ENCODE data around the gene ARHGAP24.

The ARHGAP24 gene

GRCh38 chr4:85784348-85784747 lies 309.4 kb downstream of the ARHGAP24 start:
- H3K4me2 ChIP-seq (ENCODE audit: low read length) = no peak overlapping the region
- no peak overlapping the region for H3K14ac ChIP-seq (ENCODE audit: low read length)
- no CpG with 5 or more reads among the region's 3 CpGs for WGBS (ENCODE audit: extremely low coverage, insufficient coverage, insufficient read length)
- no peaks in the 10 kb centered on the region for H3K79me1 ChIP-seq (ENCODE audit: low read length)
- no peak overlapping the region for H3K27ac ChIP-seq (ENCODE audit: low read depth, low read length)
- H3K9me3 ChIP-seq (ENCODE audit: insufficient read depth, low read depth, low read length) = no peaks in the 10 kb centered on the region
- H3K4me1 ChIP-seq (ENCODE audit: control insufficient read depth in 1 of 2, insufficient read depth in 2 of 2, low read length in 2 of 2) = no peaks in the 10 kb centered on the region
- no peak for DNase-seq
- H2AFZ ChIP-seq (ENCODE audit: insufficient read depth, low read length, poor library complexity) = no peak overlapping the region
- H3K79me2 ChIP-seq (ENCODE audit: control insufficient read depth, insufficient read depth, low read length, poor library complexity) = no peaks in the 10 kb centered on the region
- no peak overlapping the region for H4K12ac ChIP-seq (ENCODE audit: low read depth, low read length)
- H3K4me3 ChIP-seq (ENCODE audit: low read depth, low read length) = no peak overlapping the region
- no peak overlapping the region for H3K9ac ChIP-seq (ENCODE audit: low read length)
- H3K4ac ChIP-seq (ENCODE audit: low read depth, low read length) = no peak overlapping the region
- H4K91ac ChIP-seq (ENCODE audit: low read depth, low read length) = no peak overlapping the region
- H2BK12ac ChIP-seq (ENCODE audit: low read length) = no peak overlapping the region
- no peak overlapping the region for H2BK120ac ChIP-seq (ENCODE audit: insufficient read depth, low read length, poor library complexity)
- H3K27me3 ChIP-seq (ENCODE audit: insufficient read depth, low read length) = no peaks in the 10 kb centered on the region
- H4K8ac ChIP-seq (ENCODE audit: low read depth, low read length) = no peak overlapping the region
- H2BK5ac ChIP-seq (ENCODE audit: low read depth, low read length, poor library complexity) = no peak overlapping the region
- H3K18ac ChIP-seq (ENCODE audit: low read length) = no peak overlapping the region
- H3K36me3 ChIP-seq (ENCODE audit: control insufficient read depth in 1 of 2, insufficient read depth in 2 of 2, low read length in 2 of 2) = no peaks in the 10 kb centered on the region
- H2AK5ac ChIP-seq (ENCODE audit: low read length) = no peak overlapping the region
- peak overlapping the region; percentile 24 for H3K23ac ChIP-seq (ENCODE audit: low read length)

GRCh38 chr4:85784947-85785346 lies 310.0 kb downstream of the ARHGAP24 start:
- no peaks in the 10 kb centered on the region for H3K4me1 ChIP-seq (ENCODE audit: control insufficient read depth in 1 of 2, insufficient read depth in 2 of 2, low read length in 2 of 2)
- WGBS (ENCODE audit: extremely low coverage, insufficient coverage, insufficient read length) = no CpG with 5 or more reads among the region's 1 CpG
- no peaks in the 10 kb centered on the region for H3K79me1 ChIP-seq (ENCODE audit: low read length)
- H3K4me2 ChIP-seq (ENCODE audit: low read length) = no peak overlapping the region
- H2BK5ac ChIP-seq (ENCODE audit: low read depth, low read length, poor library complexity) = no peak overlapping the region
- H3K9ac ChIP-seq (ENCODE audit: low read length) = no peak overlapping the region
- H3K4ac ChIP-seq (ENCODE audit: low read depth, low read length) = no peak overlapping the region
- no peak overlapping the region for H4K12ac ChIP-seq (ENCODE audit: low read depth, low read length)
- no peak overlapping the region for H4K91ac ChIP-seq (ENCODE audit: low read depth, low read length)
- H2AFZ ChIP-seq (ENCODE audit: insufficient read depth, low read length, poor library complexity) = no peak overlapping the region
- H3K36me3 ChIP-seq (ENCODE audit: control insufficient read depth in 1 of 2, insufficient read depth in 2 of 2, low read length in 2 of 2) = no peaks in the 10 kb centered on the region
- H2AK5ac ChIP-seq (ENCODE audit: low read length) = no peak overlapping the region
- H2BK120ac ChIP-seq (ENCODE audit: insufficient read depth, low read length, poor library complexity) = no peak overlapping the region
- no peak overlapping the region for H2BK12ac ChIP-seq (ENCODE audit: low read length)
- H3K18ac ChIP-seq (ENCODE audit: low read length) = no peak overlapping the region
- no peak overlapping the region for H3K27ac ChIP-seq (ENCODE audit: low read depth, low read length)
- H3K27me3 ChIP-seq (ENCODE audit: insufficient read depth, low read length) = no peaks in the 10 kb centered on the region
- H4K8ac ChIP-seq (ENCODE audit: low read depth, low read length) = no peak overlapping the region
- H3K23ac ChIP-seq (ENCODE audit: low read length) = no peak overlapping the region
- H3K79me2 ChIP-seq (ENCODE audit: control insufficient read depth, insufficient read depth, low read length, poor library complexity) = no peaks in the 10 kb centered on the region
- DNase-seq = no peak
- no peak overlapping the region for H3K4me3 ChIP-seq (ENCODE audit: low read depth, low read length)
- H3K9me3 ChIP-seq (ENCODE audit: insufficient read depth, low read depth, low read length) = no peaks in the 10 kb centered on the region
- no peak overlapping the region for H3K14ac ChIP-seq (ENCODE audit: low read length)

DNA sequence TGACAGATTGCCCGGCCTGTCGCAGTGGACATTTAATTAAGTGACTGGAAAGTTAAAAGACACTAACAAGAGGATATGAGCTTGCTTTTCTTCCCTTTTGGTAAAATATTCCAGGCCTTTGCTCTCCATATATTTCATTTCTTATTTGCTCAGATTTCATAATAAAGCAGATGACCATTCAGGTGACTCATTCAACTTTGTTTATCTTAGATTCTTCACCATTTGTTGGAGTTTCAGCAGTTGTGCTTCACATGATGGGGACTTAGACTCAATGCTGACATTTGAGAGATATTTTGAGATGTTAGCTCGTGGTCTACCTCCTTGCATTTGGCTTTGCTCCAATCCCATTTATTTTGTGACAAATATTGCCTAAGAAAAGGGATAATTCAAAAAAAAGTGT lies 312.2 kb downstream of the ARHGAP24 start:
- no peak overlapping the region for H2AFZ ChIP-seq (ENCODE audit: insufficient read depth, low read length, poor library complexity)
- H4K12ac ChIP-seq (ENCODE audit: low read depth, low read length) = no peak overlapping the region
- WGBS (ENCODE audit: extremely low coverage, insufficient coverage, insufficient read length) = no CpG with 5 or more reads among the region's 3 CpGs
- H3K18ac ChIP-seq (ENCODE audit: low read length) = no peak overlapping the region
- H3K4me3 ChIP-seq (ENCODE audit: low read depth, low read length) = no peak overlapping the region
- no peak overlapping the region for H3K14ac ChIP-seq (ENCODE audit: low read length)
- H3K79me2 ChIP-seq (ENCODE audit: control insufficient read depth, insufficient read depth, low read length, poor library complexity) = no peaks in the 10 kb centered on the region
- no peak overlapping the region for H2AK5ac ChIP-seq (ENCODE audit: low read length)
- no peaks in the 10 kb centered on the region for H3K36me3 ChIP-seq (ENCODE audit: control insufficient read depth in 1 of 2, insufficient read depth in 2 of 2, low read length in 2 of 2)
- no peak overlapping the region for H4K8ac ChIP-seq (ENCODE audit: low read depth, low read length)
- H2BK12ac ChIP-seq (ENCODE audit: low read length) = no peak overlapping the region
- no peak overlapping the region for H3K23ac ChIP-seq (ENCODE audit: low read length)
- no peaks in the 10 kb centered on the region for H3K79me1 ChIP-seq (ENCODE audit: low read length)
- H3K9ac ChIP-seq (ENCODE audit: low read length) = no peak overlapping the region
- H2BK120ac ChIP-seq (ENCODE audit: insufficient read depth, low read length, poor library complexity) = no peak overlapping the region
- H2BK5ac ChIP-seq (ENCODE audit: low read depth, low read length, poor library complexity) = no peak overlapping the region
- H3K27me3 ChIP-seq (ENCODE audit: insufficient read depth, low read length) = no peaks in the 10 kb centered on the region
- no peak overlapping the region for H3K27ac ChIP-seq (ENCODE audit: low read depth, low read length)
- no peak overlapping the region for H3K4ac ChIP-seq (ENCODE audit: low read depth, low read length)
- no peak overlapping the region for H3K4me2 ChIP-seq (ENCODE audit: low read length)
- H3K9me3 ChIP-seq (ENCODE audit: insufficient read depth, low read depth, low read length) = no peaks in the 10 kb centered on the region
- H3K4me1 ChIP-seq (ENCODE audit: control insufficient read depth in 1 of 2, insufficient read depth in 2 of 2, low read length in 2 of 2) = no peaks in the 10 kb centered on the region
- H4K91ac ChIP-seq (ENCODE audit: low read depth, low read length) = no peak overlapping the region
- peak in 1 of 2 donors; percentile 36 for DNase-seq

DNA sequence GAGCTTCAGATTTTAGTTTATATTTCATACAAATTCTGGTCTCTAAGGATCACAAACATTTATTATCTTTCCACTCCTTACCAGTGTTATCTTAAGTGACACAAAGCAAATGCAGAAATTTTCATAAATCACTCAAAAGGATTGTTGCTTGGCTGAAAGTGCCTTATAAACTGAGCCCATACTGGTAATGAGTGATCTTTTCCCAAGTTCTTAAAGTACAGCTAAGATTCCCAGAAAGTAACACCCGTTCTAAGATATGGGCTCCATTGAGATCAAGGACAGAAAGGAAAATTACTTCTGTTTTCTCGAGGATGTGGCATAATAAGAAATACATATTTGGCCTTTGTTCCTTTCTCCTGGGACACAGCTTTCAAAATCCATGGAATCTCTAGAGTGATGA lies 313.7 kb downstream of the ARHGAP24 start:
- Histone ChIP-seq H4K12ac (ENCODE audit: low read depth, low read length) (no peak overlapping the region), H3K79me1 (ENCODE audit: low read length) (no peaks in the 10 kb centered on the region), H3K14ac (ENCODE audit: low read length) (no peak overlapping the region), H3K9me3 (ENCODE audit: insufficient read depth, low read depth, low read length) (no peaks in the 10 kb centered on the region), H3K4ac (ENCODE audit: low read depth, low read length) (no peak overlapping the region), H3K4me2 (ENCODE audit: low read length) (no peak overlapping the region), H3K4me3 (ENCODE audit: low read depth, low read length) (no peak overlapping the region), H3K18ac (ENCODE audit: low read length) (no peak overlapping the region), H2BK12ac (ENCODE audit: low read length) (no peak overlapping the region), H3K27ac (ENCODE audit: low read depth, low read length) (no peak overlapping the region), H3K9ac (ENCODE audit: low read length) (no peak overlapping the region), H2BK120ac (ENCODE audit: insufficient read depth, low read length, poor library complexity) (no peak overlapping the region), H2AK5ac (ENCODE audit: low read length) (no peak overlapping the region), H3K27me3 (ENCODE audit: insufficient read depth, low read length) (no peaks in the 10 kb centered on the region), H2AFZ (ENCODE audit: insufficient read depth, low read length, poor library complexity) (no peak overlapping the region), H4K8ac (ENCODE audit: low read depth, low read length) (no peak overlapping the region), H2BK5ac (ENCODE audit: low read depth, low read length, poor library complexity) (no peak overlapping the region), H3K23ac (ENCODE audit: low read length) (no peak overlapping the region), H3K4me1 (ENCODE audit: control insufficient read depth in 1 of 2, insufficient read depth in 2 of 2, low read length in 2 of 2) (no peaks in the 10 kb centered on the region), H3K79me2 (ENCODE audit: control insufficient read depth, insufficient read depth, low read length, poor library complexity) (no peaks in the 10 kb centered on the region), H3K36me3 (ENCODE audit: control insufficient read depth in 1 of 2, insufficient read depth in 2 of 2, low read length in 2 of 2) (no peaks in the 10 kb centered on the region), H4K91ac (ENCODE audit: low read depth, low read length) (no peak overlapping the region)
- no peak for DNase-seq
- no CpG with 5 or more reads among the region's 2 CpGs for WGBS (ENCODE audit: extremely low coverage, insufficient coverage, insufficient read length)
